NB4 (cell line): ENCODE measurements around the gene PRORP.
A peak's percentile ranks its signal among the peaks of the same experiment; 100 is the strongest.

Experiments used
- DNase-seq: peaks from one replicate; pipeline ENCODE4 v3.0.0; 2010; ENCODE audit warnings: low read depth
- H3K4me3 ChIP-seq: one replicate; pipeline ENCODE4 v1.5.1; 2011; ENCODE audit warnings: mild to moderate bottlenecking, low read depth, low read length, moderate library complexity
- CTCF ChIP-seq: IDR thresholded peaks from one replicate; pipeline ENCODE4 v1.5.1; 2012; ENCODE audit warnings: low read depth, low read length
- MYC ChIP-seq: IDR thresholded peaks from 2 replicates; pipeline ENCODE4 v1.6.1; 2011; ENCODE audit warnings: low read depth, low read length
- POLR2A ChIP-seq: IDR thresholded peaks from 2 replicates; pipeline ENCODE4 v1.6.1; 2011; ENCODE audit warnings: mild to moderate bottlenecking; ENCODE audit not compliant: insufficient read length; ENCODE audit errors: extremely low read depth
- TF ChIP-seq, protein P1 (sequence below): IDR thresholded peaks from 2 replicates; pipeline ENCODE4 v1.6.1; 2011; ENCODE audit warnings: low read depth, low read length

PRORP gene

GRCh38 chr14:35124127-35124526 is 1.8 kb downstream of the PRORP start:
- no peak for DNase-seq
- TF ChIP-seq POLR2A (no peak), MYC (no peak), CTCF (no peak)
- TF ChIP-seq, protein P1, sequence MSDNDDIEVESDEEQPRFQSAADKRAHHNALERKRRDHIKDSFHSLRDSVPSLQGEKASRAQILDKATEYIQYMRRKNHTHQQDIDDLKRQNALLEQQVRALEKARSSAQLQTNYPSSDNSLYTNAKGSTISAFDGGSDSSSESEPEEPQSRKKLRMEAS: no peak
- H3K4me3 ChIP-seq: no peak overlapping the region

- no peak for DNase-seq
- TF ChIP-seq MYC (no peak), POLR2A (no peak), CTCF (no peak)
- TF ChIP-seq, protein P1: no peak
- H3K4me3 ChIP-seq: no peak overlapping the region
Measured at GRCh38 chr14:35133542-35134328, 11.4 kb downstream of the PRORP start.

DNA sequence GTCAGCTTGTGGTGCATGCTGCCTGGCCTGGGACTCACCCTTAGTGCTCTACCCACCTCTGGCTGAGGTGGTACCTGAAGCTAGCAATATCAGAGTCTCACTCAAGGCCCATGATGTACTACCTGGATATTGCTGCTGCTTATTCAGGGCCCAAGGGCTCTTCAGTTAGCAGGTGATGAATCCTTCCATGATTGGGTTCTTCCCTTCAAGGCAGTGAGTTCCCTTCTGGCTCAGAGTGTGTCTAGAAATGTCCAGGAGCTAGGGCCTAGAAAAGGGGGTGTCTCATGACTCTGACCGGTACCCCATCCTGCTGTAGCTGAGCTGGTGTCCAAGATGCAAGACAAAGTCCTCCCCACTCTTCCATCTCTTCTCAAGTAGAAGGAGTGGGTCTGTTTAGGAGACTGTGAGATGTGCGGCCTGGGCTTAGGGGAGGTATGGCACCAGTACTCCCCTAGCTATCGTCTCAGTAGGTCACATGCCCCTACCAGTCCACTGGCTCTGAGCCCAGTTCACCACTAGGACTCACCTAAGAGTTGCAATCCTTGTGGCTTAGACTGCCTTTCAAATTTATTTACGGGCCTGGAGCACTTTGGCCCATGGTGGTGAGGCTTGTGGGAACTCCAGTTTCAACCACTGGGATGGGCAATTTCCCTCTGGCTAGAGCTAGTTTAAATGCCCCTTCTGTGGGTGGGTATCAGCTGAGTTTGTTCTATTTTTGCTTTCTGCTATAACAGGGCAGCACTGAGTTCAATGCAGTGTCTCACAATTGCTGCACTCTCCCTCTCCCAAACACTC is 12.2 kb downstream of the PRORP start:
- no peak for DNase-seq
- no peak overlapping the region for H3K4me3 ChIP-seq
- TF ChIP-seq CTCF (no peak), POLR2A (no peak), MYC (no peak)
- TF ChIP-seq, protein P1: no peak

GRCh38 chr14:35138585-35138984 is 16.2 kb downstream of the PRORP start:
- no peak overlapping the region for H3K4me3 ChIP-seq
- DNase-seq: no peak
- TF ChIP-seq CTCF (no peak), POLR2A (no peak), MYC (no peak)
- TF ChIP-seq, protein P1: no peak

- DNase-seq: peak; percentile 32
- TF ChIP-seq POLR2A (no peak), MYC (no peak), CTCF (no peak)
- TF ChIP-seq, protein P1: no peak
Measured at GRCh38 chr14:35140718-35141581, 18.6 kb downstream of the PRORP start.

More at GRCh38 chr14:35140718-35141581, 18.6 kb downstream of the PRORP start:
- no peak overlapping the region for H3K4me3 ChIP-seq
